Fibroblast of lung (primary cell): ENCODE measurements around the gene A2M.

Experiments
- EZH2 ChIP-seq: IDR thresholded peaks from 2 replicates; pipeline ENCODE4 v1.5.1; 2012; ENCODE audit warnings: low read length, control low read depth, mild to moderate bottlenecking; ENCODE audit errors: missing control alignments
- TF ChIP-seq, protein P1 (sequence below), 2 donors: IDR thresholded peaks in 1 of 2; conservative IDR thresholded peaks in 1 of 2; 1 replicate in 1 of 2; 2 replicates in 1 of 2; pipeline ENCODE4 v1.5.1; 2011 to 2012; ENCODE audit warnings: low read length in 2 of 2, control low read depth in 1 of 2, inconsistent platforms in 1 of 2, low read depth in 1 of 2, mild to moderate bottlenecking in 1 of 2

DNA sequence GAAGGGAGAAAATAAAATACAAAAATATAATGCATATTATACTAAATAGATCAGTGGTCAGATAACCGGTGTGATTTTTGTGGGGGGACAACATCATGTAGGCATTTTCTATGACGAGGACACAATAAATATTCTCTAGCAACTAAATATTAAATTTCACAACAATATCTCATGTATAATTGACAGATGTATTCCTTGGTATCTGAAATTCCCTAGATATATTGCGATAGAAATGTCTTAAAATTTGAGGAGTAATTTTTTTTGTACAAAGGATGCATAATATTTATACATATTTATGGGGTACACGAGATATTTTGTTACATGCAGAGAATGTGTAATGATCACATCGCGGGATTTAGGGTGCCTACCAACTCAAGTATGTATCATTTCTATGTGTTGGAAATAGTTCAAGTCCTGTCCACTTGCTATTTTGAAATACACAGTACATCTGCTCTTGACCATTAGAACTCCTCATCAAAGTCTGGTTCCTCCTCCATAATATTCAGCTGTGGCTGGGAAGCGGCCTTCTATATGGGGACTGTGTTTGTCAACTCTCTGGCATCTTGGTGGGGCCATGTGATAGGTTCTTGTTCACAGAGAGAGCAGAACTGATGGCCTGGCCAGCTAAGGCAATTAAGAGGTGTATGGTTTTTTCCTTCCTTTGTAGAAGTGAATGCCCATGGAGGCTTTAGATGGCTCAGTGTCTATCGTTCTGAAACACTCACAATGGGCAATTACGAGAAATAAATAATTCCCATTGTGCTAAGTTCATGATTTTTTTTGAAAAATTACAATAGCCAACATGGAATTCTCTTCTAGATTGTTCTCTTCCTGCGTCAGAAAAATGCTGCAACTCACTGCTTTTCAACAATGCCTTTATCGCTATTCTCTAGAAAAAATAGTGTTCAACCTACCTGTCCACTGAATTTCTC lies 8.8 kb downstream of the A2M start:
- TF ChIP-seq, protein P1, sequence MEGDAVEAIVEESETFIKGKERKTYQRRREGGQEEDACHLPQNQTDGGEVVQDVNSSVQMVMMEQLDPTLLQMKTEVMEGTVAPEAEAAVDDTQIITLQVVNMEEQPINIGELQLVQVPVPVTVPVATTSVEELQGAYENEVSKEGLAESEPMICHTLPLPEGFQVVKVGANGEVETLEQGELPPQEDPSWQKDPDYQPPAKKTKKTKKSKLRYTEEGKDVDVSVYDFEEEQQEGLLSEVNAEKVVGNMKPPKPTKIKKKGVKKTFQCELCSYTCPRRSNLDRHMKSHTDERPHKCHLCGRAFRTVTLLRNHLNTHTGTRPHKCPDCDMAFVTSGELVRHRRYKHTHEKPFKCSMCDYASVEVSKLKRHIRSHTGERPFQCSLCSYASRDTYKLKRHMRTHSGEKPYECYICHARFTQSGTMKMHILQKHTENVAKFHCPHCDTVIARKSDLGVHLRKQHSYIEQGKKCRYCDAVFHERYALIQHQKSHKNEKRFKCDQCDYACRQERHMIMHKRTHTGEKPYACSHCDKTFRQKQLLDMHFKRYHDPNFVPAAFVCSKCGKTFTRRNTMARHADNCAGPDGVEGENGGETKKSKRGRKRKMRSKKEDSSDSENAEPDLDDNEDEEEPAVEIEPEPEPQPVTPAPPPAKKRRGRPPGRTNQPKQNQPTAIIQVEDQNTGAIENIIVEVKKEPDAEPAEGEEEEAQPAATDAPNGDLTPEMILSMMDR (conservative IDR thresholded peaks at IDR 0.05 in 1 of 2, IDR thresholded peaks at IDR 0.05 in 1 of 2; ENCODE audit: low read depth in 1 of 2, low read length in 2 of 2): no peak
- no peak for TF ChIP-seq EZH2
